MM.1S (cell line): ENCODE results near the gene TIMMDC1.

Source experiments
- DNase-seq: peaks from one replicate; pipeline ENCODE4 v3.0.0-alpha.2; 2015
- H2AFZ ChIP-seq: fragments of 300-600 bp; sonication (generic); 2 replicates; pipeline ENCODE4 v1.6.0; 2016; ENCODE audit warnings: antibody characterized with exemption, low read length
- H3F3A ChIP-seq: fragments of 300-600 bp; sonication (generic); 2 replicates; pipeline ENCODE4 v1.6.1; 2016; ENCODE audit warnings: mild to moderate bottlenecking, antibody characterized with exemption, low read length, moderate library complexity, mixed read lengths; ENCODE audit not compliant: insufficient read depth
- H3K27ac ChIP-seq: fragments of 300-600 bp; sonication (generic); 2 replicates; pipeline ENCODE4 v1.5.1; 2016; ENCODE audit warnings: mild to moderate bottlenecking, low read length
- H3K27me3 ChIP-seq: fragments of 300-600 bp; sonication (generic); replicated peaks from 2 replicates; pipeline ENCODE4 v1.6.0; 2016; ENCODE audit warnings: low read length; ENCODE audit not compliant: insufficient read depth
- H3K36me3 ChIP-seq: fragments of 300-600 bp; sonication (generic); replicated peaks from 2 replicates; pipeline ENCODE4 v1.6.1; 2016; ENCODE audit warnings: mild to moderate bottlenecking, low read length, mixed read lengths; ENCODE audit not compliant: insufficient read depth
- H3K4me1 ChIP-seq: fragments of 300-600 bp; sonication (generic); 2 replicates; pipeline ENCODE4 v1.6.1; 2016; ENCODE audit warnings: low read length, mixed read lengths
- H3K4me2 ChIP-seq: fragments of 300-600 bp; sonication (generic); 2 replicates; pipeline ENCODE4 v1.6.0; 2016; ENCODE audit warnings: low read depth, low read length
- H3K4me3 ChIP-seq: fragments of 300-600 bp; sonication (generic); 2 replicates; pipeline ENCODE4 v1.5.1; 2016; ENCODE audit warnings: low read length, mixed read lengths
- H3K79me2 ChIP-seq: fragments of 300-600 bp; sonication (generic); 2 replicates; pipeline ENCODE4 v1.6.1; 2016; ENCODE audit warnings: mixed run types, low read length, mixed read lengths
- H3K9ac ChIP-seq: fragments of 300-600 bp; sonication (generic); 2 replicates; pipeline ENCODE4 v1.6.1; 2016; ENCODE audit warnings: low read length, mixed read lengths
- H3K9me2 ChIP-seq: fragments of 300-600 bp; sonication (generic); replicated peaks from 2 replicates; pipeline ENCODE4 v1.6.1; 2016; ENCODE audit warnings: mild to moderate bottlenecking, low read length, mixed read lengths; ENCODE audit not compliant: insufficient read depth
- H3K9me3 ChIP-seq: fragments of 300-600 bp; sonication (generic); replicated peaks from 2 replicates; pipeline ENCODE4 v1.6.1; 2016; ENCODE audit warnings: mild to moderate bottlenecking, low read length, mixed read lengths; ENCODE audit not compliant: insufficient read depth
- H4K20me1 ChIP-seq: fragments of 300-600 bp; sonication (generic); 2 replicates; pipeline ENCODE4 v1.6.1; 2016; ENCODE audit warnings: mild to moderate bottlenecking, low read length, moderate library complexity, mixed read lengths; ENCODE audit not compliant: insufficient read depth
- EZH2 ChIP-seq: fragments of 300-600 bp; sonication (generic); optimal IDR thresholded peaks from 2 replicates; pipeline ENCODE3; 2017; ENCODE audit warnings: low read depth, mild to moderate bottlenecking, antibody characterized with exemption, low read length, mixed read lengths
- EZH2phosphoT487 ChIP-seq: fragments of 300-600 bp; sonication (generic); IDR thresholded peaks from 2 replicates; pipeline ENCODE4 v1.6.1; 2018; ENCODE audit warnings: antibody characterized with exemption, low read length
- TF ChIP-seq, protein P1 (sequence below): fragments of 300-600 bp; sonication (generic); IDR thresholded peaks from 2 replicates; pipeline ENCODE4 v1.5.1; 2016; ENCODE audit warnings: antibody characterized with exemption, low read length, mixed read lengths

The TIMMDC1 gene

DNA sequence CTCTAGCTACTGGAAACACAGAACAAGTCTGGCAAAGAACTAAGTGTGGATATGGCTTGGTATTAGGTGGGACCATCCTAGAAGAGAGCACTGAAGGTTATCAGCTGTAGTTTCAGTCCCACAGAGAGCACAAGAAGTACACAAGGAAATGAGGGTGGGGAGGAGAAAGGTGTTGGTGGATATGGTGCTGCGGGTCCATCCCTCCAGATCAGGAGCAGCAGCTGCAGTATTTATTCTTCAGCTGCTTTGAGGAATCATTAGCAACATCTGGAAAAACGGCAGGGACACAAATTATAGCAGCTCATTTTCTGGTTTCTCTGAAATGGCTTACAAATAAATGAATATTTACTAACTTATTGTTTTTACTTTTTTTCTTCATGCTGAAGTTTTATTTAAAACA, 32.1 kb downstream of the TIMMDC1 start:
- H4K20me1 ChIP-seq, result no peaks in the 10 kb centered on the region
- no peak overlapping the region for H3K4me2 ChIP-seq
- H3K9me3 ChIP-seq, result no peaks in the 10 kb centered on the region
- no peaks in the 10 kb centered on the region for H3K79me2 ChIP-seq
- no peaks in the 10 kb centered on the region for H3K36me3 ChIP-seq
- no peaks in the 10 kb centered on the region for H3F3A ChIP-seq
- H3K4me1 ChIP-seq, result no peaks in the 10 kb centered on the region
- TF ChIP-seq EZH2, result no peak
- TF ChIP-seq, protein P1, sequence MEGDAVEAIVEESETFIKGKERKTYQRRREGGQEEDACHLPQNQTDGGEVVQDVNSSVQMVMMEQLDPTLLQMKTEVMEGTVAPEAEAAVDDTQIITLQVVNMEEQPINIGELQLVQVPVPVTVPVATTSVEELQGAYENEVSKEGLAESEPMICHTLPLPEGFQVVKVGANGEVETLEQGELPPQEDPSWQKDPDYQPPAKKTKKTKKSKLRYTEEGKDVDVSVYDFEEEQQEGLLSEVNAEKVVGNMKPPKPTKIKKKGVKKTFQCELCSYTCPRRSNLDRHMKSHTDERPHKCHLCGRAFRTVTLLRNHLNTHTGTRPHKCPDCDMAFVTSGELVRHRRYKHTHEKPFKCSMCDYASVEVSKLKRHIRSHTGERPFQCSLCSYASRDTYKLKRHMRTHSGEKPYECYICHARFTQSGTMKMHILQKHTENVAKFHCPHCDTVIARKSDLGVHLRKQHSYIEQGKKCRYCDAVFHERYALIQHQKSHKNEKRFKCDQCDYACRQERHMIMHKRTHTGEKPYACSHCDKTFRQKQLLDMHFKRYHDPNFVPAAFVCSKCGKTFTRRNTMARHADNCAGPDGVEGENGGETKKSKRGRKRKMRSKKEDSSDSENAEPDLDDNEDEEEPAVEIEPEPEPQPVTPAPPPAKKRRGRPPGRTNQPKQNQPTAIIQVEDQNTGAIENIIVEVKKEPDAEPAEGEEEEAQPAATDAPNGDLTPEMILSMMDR, result no peak
- no peak for TF ChIP-seq EZH2phosphoT487
- no peak overlapping the region for H3K27ac ChIP-seq
- H3K4me3 ChIP-seq, result no peak overlapping the region
- H3K9me2 ChIP-seq, result no peaks in the 10 kb centered on the region
- H3K27me3 ChIP-seq, result no peaks in the 10 kb centered on the region
- H3K9ac ChIP-seq, result no peak overlapping the region
- no peak for DNase-seq
- H2AFZ ChIP-seq, result no peak overlapping the region

DNA sequence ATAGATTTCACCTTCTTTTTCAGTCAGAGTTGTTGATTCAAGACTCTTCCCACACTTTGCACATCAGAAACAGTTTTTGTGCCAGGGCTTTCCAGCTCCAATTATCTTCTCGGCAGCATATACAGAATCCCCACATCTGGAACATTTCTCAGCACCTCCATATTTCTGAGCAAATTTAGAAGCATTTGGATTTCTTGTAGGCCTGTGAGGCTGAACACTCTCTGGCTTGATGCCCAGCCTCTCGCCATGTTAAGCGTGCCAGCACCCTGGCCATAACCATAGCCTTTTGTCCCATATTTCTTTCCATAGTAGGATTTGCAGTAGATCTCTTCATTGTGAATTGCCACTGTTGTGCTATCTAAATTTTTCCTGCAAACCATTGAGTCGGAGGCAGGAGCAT, 32.8 kb downstream of the TIMMDC1 start:
- H3K27ac ChIP-seq, result no peak overlapping the region
- no peak for DNase-seq
- H3K79me2 ChIP-seq, result no peaks in the 10 kb centered on the region
- no peaks in the 10 kb centered on the region for H3K4me1 ChIP-seq
- no peaks in the 10 kb centered on the region for H3K36me3 ChIP-seq
- no peak overlapping the region for H3K9ac ChIP-seq
- TF ChIP-seq, protein P1, result no peak
- no peak overlapping the region for H2AFZ ChIP-seq
- H3K27me3 ChIP-seq, result no peaks in the 10 kb centered on the region
- H4K20me1 ChIP-seq, result no peaks in the 10 kb centered on the region
- no peak overlapping the region for H3K4me3 ChIP-seq
- H3K4me2 ChIP-seq, result no peak overlapping the region
- no peaks in the 10 kb centered on the region for H3F3A ChIP-seq
- H3K9me3 ChIP-seq, result no peaks in the 10 kb centered on the region
- no peaks in the 10 kb centered on the region for H3K9me2 ChIP-seq

DNA sequence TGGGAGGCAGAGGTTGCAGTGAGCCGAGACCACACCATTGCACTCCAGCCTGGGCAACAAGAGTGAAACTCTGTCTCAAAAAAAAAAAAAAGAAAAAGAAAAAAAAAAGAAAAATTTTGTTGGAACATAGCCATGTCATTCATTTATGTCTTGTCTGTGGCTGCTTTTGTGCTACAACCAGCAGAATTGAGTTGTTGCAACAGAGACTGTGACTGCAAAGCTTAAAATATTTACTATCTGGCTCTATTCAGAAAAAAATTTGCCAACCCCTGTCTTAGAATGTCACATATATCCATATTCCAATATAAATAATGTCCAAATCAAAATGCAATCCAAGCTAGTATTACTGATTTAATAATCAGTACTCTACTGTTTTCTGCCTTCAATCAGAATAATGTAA, 35.9 kb downstream of the TIMMDC1 start:
- TF ChIP-seq, protein P1, result no peak
- H3K27ac ChIP-seq, result no peak overlapping the region
- H3K4me2 ChIP-seq, result no peak overlapping the region
- H3K4me1 ChIP-seq, result peaks cover 12% of the 10 kb centered on the region
- no peak overlapping the region for H3K9ac ChIP-seq
- no peaks in the 10 kb centered on the region for H3K79me2 ChIP-seq
- no peaks in the 10 kb centered on the region for H3K36me3 ChIP-seq
- H3K9me3 ChIP-seq, result no peaks in the 10 kb centered on the region
- no peak overlapping the region for H2AFZ ChIP-seq
- no peaks in the 10 kb centered on the region for H3F3A ChIP-seq
- DNase-seq, result no peak
- no peak overlapping the region for H3K4me3 ChIP-seq
- H3K27me3 ChIP-seq, result no peaks in the 10 kb centered on the region
- no peaks in the 10 kb centered on the region for H3K9me2 ChIP-seq
- no peaks in the 10 kb centered on the region for H4K20me1 ChIP-seq

DNA sequence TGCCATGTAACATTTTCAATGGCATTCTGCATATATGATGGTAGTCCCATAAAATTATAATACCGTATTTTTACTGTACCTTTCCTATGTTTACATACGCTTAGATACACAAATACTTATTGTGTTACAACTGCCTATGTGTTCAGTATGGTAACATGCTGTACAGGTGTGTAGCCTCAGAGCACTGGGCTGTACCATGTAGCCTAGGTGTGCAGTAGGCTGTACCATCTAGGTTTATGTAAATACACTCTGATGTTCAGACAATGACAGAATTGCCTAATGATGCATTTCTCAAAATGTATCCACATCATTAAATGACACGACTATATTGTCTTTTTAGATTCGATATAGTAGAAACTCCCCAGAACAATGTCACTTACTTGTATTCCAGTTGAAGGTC, 38.4 kb downstream of the TIMMDC1 start:
- Histone ChIP-seq H3F3A (no peaks in the 10 kb centered on the region), H3K4me2 (no peak overlapping the region), H4K20me1 (no peaks in the 10 kb centered on the region), H3K9me3 (no peaks in the 10 kb centered on the region), H3K4me1 (peaks cover 16% of the 10 kb centered on the region), H3K27ac (no peak overlapping the region), H3K4me3 (no peak overlapping the region), H3K9me2 (no peaks in the 10 kb centered on the region), H3K79me2 (no peaks in the 10 kb centered on the region), H2AFZ (no peak overlapping the region), H3K9ac (no peak overlapping the region), H3K36me3 (no peaks in the 10 kb centered on the region), H3K27me3 (no peaks in the 10 kb centered on the region)
- TF ChIP-seq, protein P1, result no peak
- TF ChIP-seq EZH2phosphoT487 (no peak), EZH2 (no peak)
- no peak for DNase-seq
